Measurements from ENCODE around the gene GPR65. TPM values are rescaled to one million over a fixed set of nuclear protein-coding genes. Genes with fewer than 3 reads are reported as not detected.

The GPR65 gene
- total and polyA plus RNA-seq, 9 of the 15 experiments (the other 6 are each of a cell fraction or from before 2014, with no cell fraction given), result 0.03 to 0.11 (median 0.04) TPM; not detected in 6

DNA sequence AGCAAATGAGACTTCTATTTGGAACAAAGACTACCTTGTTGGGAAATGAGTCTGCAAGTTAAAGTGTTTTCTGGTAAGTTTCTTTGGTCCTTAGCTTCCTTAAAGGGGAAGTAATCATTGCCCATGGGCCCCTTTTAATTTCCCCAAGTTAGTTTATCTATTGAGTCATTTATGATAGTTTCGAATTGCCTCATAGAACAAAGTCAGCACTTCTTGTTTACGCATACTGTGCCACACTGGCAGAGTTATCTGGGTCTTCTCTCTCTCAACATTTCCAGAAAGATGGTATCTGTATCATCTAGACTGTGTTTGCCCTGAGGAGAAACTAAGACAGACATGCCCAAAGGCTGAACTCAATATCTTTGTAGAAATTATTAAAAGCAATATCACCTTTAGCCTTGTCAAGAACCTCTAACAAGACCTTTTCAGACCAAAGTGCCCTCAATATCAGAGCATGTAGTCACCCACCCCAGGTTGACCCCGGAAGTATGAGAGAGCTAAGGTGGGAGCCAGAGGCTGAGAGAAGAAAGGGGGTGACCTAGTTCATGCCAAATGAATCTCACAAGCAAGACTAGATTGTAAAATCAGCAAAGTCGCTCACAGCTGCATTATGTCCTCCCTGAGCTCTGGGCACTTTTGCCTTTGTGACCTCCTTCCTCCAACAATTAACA is 40.0 kb downstream of the GPR65 start:
- Histone ChIP-seq H3K27me3 (ENCODE audit: control insufficient read depth in 2 of 2, insufficient read depth in 2 of 2, low read length in 2 of 2) (no peaks in the 10 kb centered on the region; a peak in 1 of 5 replicates), H3K36me3 (ENCODE audit: control insufficient read depth, insufficient read depth, low read length) (no peaks in the 10 kb centered on the region), H3K9me3 (replicated peaks; ENCODE audit: control insufficient read depth, insufficient read depth, low read depth, low read length) (no peaks in the 10 kb centered on the region), H2AFZ (ENCODE audit: low read depth, low read length) (no peak overlapping the region), H4K20me1 (replicated peaks; ENCODE audit: control insufficient read depth, insufficient read depth, low read length) (no peaks in the 10 kb centered on the region), H3K79me2 (ENCODE audit: control insufficient read depth, insufficient read depth, low read length) (no peaks in the 10 kb centered on the region), H3K27ac (ENCODE audit: extremely low read depth, low read depth, low read length) (no peak overlapping the region), H3K9me1 (ENCODE audit: control insufficient read depth, insufficient read depth, low read length) (no peaks in the 10 kb centered on the region), H3K4me1 (replicated peaks in 1 of 2; ENCODE audit: control insufficient read depth in 2 of 2, insufficient read depth in 2 of 2, low read length in 2 of 2) (no peaks in the 10 kb centered on the region), H3K4me3 (no peak overlapping the region), H3K9ac (ENCODE audit: insufficient read depth in 1 of 2, low read depth in 2 of 2, low read length in 2 of 2) (no peak overlapping the region), H3K4me2 (ENCODE audit: insufficient read depth, low read length) (no peak overlapping the region)
- BruUV-seq (replicated peaks), result no TSS peak
- DNase-seq (ENCODE audit: extremely low read depth in 1 of 4, low spot score in 3 of 4), result no peak
- 6% methylated on average over 4 of the region's 4 CpGs for WGBS (ENCODE audit: insufficient coverage, low coverage, missing lambda C conversion rate)
- intact Hi-C loops (cut with micrococcal nuclease) (no loop called here), in situ Hi-C loops (cut with MboI) (no loop called here)
- TF ChIP-seq GTF2E2 (tag; IDR thresholded peaks at IDR 0.05), result no peak
- no peak for TF ChIP-seq ZFP36 (IDR thresholded peaks at IDR 0.05; ENCODE audit: low read depth, low read length, partially characterized antibody)
- TF ChIP-seq FIP1L1 (IDR thresholded peaks at IDR 0.05; ENCODE audit: low read depth, low read length, poor library complexity, severe bottlenecking), result no peak
- TF ChIP-seq CREM (IDR thresholded peaks at IDR 0.05; ENCODE audit: low read depth), result no peak
- TF ChIP-seq TEAD4 (IDR thresholded peaks at IDR 0.05; ENCODE audit: low read length), result no peak
- TF ChIP-seq TEAD4 (CRISPR knock-in tag; IDR thresholded peaks at IDR 0.05; ENCODE audit: borderline replicate concordance), result no peak
- TF ChIP-seq, protein P1, sequence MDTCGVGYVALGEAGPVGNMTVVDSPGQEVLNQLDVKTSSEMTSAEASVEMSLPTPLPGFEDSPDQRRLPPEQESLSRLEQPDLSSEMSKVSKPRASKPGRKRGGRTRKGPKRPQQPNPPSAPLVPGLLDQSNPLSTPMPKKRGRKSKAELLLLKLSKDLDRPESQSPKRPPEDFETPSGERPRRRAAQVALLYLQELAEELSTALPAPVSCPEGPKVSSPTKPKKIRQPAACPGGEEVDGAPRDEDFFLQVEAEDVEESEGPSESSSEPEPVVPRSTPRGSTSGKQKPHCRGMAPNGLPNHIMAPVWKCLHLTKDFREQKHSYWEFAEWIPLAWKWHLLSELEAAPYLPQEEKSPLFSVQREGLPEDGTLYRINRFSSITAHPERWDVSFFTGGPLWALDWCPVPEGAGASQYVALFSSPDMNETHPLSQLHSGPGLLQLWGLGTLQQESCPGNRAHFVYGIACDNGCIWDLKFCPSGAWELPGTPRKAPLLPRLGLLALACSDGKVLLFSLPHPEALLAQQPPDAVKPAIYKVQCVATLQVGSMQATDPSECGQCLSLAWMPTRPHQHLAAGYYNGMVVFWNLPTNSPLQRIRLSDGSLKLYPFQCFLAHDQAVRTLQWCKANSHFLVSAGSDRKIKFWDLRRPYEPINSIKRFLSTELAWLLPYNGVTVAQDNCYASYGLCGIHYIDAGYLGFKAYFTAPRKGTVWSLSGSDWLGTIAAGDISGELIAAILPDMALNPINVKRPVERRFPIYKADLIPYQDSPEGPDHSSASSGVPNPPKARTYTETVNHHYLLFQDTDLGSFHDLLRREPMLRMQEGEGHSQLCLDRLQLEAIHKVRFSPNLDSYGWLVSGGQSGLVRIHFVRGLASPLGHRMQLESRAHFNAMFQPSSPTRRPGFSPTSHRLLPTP (IDR thresholded peaks at IDR 0.05; ENCODE audit: borderline replicate concordance, extremely low read depth, insufficient read length), result no peak
- TF ChIP-seq RFX5 (IDR thresholded peaks at IDR 0.05; ENCODE audit: low read depth, low read length), result no peak
- TF ChIP-seq BRF1 (IDR thresholded peaks at IDR 0.05; ENCODE audit: borderline replicate concordance, extremely low read depth, insufficient read length), result no peak
- ChIA-PET CTCF (ENCODE audit: low intra/inter-chr PET ratio) (no interaction called here), POLR2A (no interaction called here)
- ATAC-seq, result no peak
- FAIRE-seq, result no peak

Measured in K562 (cell line).